Fibroblast of lung (primary cell): ENCODE results near the gene SEL1L2. TPM values are rescaled to one million over a fixed set of nuclear protein-coding genes. Genes with fewer than 3 reads are reported as not detected.

Experiments used
- DNase-seq, 2 donors: peaks; one replicate each; pipeline versions ENCODE4 v3.0.0 to v3.0.0-alpha.2; 2010; ENCODE audit warnings: low read depth in 2 of 2
- H2AFZ ChIP-seq: 2 replicates; pipeline ENCODE4 v1.5.1; 2012; ENCODE audit warnings: low read length, control low read depth, inconsistent platforms
- H3K27ac ChIP-seq: 2 replicates; pipeline ENCODE4 v1.5.1; 2011; ENCODE audit warnings: low read length, control low read depth; ENCODE audit not compliant: insufficient read depth
- H3K27me3 ChIP-seq: 2 replicates; pipeline ENCODE4 v1.5.1; 2011; ENCODE audit warnings: mild to moderate bottlenecking, low read length; ENCODE audit not compliant: control insufficient read depth, insufficient read depth
- H3K36me3 ChIP-seq: 2 replicates; pipeline ENCODE4 v1.5.1; 2011; ENCODE audit warnings: low read length; ENCODE audit not compliant: control insufficient read depth, insufficient read depth
- H3K4me1 ChIP-seq: 2 replicates; pipeline ENCODE4 v1.5.1; 2011; ENCODE audit warnings: low read length; ENCODE audit not compliant: control insufficient read depth, insufficient read depth; ENCODE audit errors: extremely low read depth
- H3K4me2 ChIP-seq: 2 replicates; pipeline ENCODE4 v1.5.1; 2011; ENCODE audit warnings: low read length, control low read depth; ENCODE audit not compliant: insufficient read depth; ENCODE audit errors: extremely low read depth
- H3K4me3 ChIP-seq, 4 experiments: fragments of 200-600 bp in 1 of 4; sonication (generic) in 1 of 4; replicated peaks in 1 of 4; 2 replicates each; pipeline ENCODE4 v1.5.1; 2011 to 2016; ENCODE audit warnings: low read length in 4 of 4, low read depth in 3 of 4, mild to moderate bottlenecking in 3 of 4, control low read depth in 2 of 4, inconsistent platforms in 1 of 4, mixed read lengths in 1 of 4; ENCODE audit not compliant: insufficient read depth in 1 of 4; ENCODE audit errors: control extremely low read depth in 1 of 4
- H3K79me2 ChIP-seq: 2 replicates; pipeline ENCODE4 v1.5.1; 2012; ENCODE audit warnings: mild to moderate bottlenecking, low read length, inconsistent platforms; ENCODE audit not compliant: control insufficient read depth, insufficient read depth
- H3K9ac ChIP-seq: 2 replicates; pipeline ENCODE4 v1.5.1; 2011; ENCODE audit warnings: mild to moderate bottlenecking, low read length, control low read depth; ENCODE audit not compliant: insufficient read depth
- H3K9me3 ChIP-seq: 2 replicates; pipeline ENCODE4 v1.5.1; 2012; ENCODE audit warnings: low read depth, low read length; ENCODE audit not compliant: control insufficient read depth, insufficient read depth
- H4K20me1 ChIP-seq: 2 replicates; pipeline ENCODE4 v1.5.1; 2011; ENCODE audit warnings: low read length; ENCODE audit not compliant: control insufficient read depth, insufficient read depth; ENCODE audit errors: extremely low read depth
- EZH2 ChIP-seq: IDR thresholded peaks from 2 replicates; pipeline ENCODE4 v1.5.1; 2012; ENCODE audit warnings: low read length, control low read depth, mild to moderate bottlenecking; ENCODE audit errors: missing control alignments
- polyA plus RNA-seq, 2 donors: library from polyadenylated mRNA; depleted of rRNA in 1 of 2; stranded (reverse) in 1 of 2; unstranded in 1 of 2; fragments of >200 nt; gene quantifications; 2 replicates each; pipeline ENCODE4 v1.2.1, GENCODE V29; 2011 to 2012; ENCODE audit warnings: missing spikeins in 1 of 2
- total RNA-seq: library from RNA; depleted of rRNA; stranded (reverse); fragments of >200 nt; gene quantifications from 2 replicates; pipeline ENCODE4 v1.2.1, GENCODE V29; 2014
- TF ChIP-seq, protein P1 (sequence below), 2 donors: IDR thresholded peaks in 1 of 2; conservative IDR thresholded peaks in 1 of 2; 1 replicate in 1 of 2; 2 replicates in 1 of 2; pipeline ENCODE4 v1.5.1; 2011 to 2012; ENCODE audit warnings: low read length in 2 of 2, control low read depth in 1 of 2, inconsistent platforms in 1 of 2, low read depth in 1 of 2, mild to moderate bottlenecking in 1 of 2

SEL1L2 gene
- total and polyA plus RNA-seq, 2 donors (not counting 1 experiment from before 2014, with no cell fraction given), result not detected

DNA sequence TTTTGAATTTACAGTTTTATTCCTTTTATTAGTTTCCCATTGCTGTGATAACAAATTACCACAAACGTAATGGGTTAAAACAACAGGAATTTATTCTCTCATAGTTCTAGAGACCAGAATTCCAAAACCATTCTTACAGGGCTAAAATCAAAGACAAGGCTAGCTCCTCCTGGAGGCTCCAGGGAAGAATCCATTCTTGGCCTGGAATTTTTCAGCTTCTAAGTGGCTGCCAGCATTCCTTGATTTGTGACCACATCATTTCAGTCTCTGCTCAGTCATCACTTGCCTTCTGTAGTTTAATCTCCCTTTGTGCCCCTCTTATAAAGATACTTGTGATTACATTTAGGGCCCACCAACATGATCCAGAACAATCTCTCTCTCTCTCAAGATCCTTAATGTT is 897 bp upstream of the SEL1L2 start:
- no peaks in the 10 kb centered on the region for H4K20me1 ChIP-seq
- no peaks in the 10 kb centered on the region for H3K9me3 ChIP-seq
- no peak overlapping the region for H2AFZ ChIP-seq
- H3K4me1 ChIP-seq, result no peaks in the 10 kb centered on the region
- no peak for DNase-seq
- no peaks in the 10 kb centered on the region for H3K27me3 ChIP-seq
- no peaks in the 10 kb centered on the region for H3K79me2 ChIP-seq
- no peak overlapping the region for H3K4me2 ChIP-seq
- H3K27ac ChIP-seq, result no peak overlapping the region
- H3K4me3 ChIP-seq, result no peak overlapping the region
- H3K36me3 ChIP-seq, result no peaks in the 10 kb centered on the region
- H3K9ac ChIP-seq, result no peak overlapping the region
- TF ChIP-seq, protein P1, sequence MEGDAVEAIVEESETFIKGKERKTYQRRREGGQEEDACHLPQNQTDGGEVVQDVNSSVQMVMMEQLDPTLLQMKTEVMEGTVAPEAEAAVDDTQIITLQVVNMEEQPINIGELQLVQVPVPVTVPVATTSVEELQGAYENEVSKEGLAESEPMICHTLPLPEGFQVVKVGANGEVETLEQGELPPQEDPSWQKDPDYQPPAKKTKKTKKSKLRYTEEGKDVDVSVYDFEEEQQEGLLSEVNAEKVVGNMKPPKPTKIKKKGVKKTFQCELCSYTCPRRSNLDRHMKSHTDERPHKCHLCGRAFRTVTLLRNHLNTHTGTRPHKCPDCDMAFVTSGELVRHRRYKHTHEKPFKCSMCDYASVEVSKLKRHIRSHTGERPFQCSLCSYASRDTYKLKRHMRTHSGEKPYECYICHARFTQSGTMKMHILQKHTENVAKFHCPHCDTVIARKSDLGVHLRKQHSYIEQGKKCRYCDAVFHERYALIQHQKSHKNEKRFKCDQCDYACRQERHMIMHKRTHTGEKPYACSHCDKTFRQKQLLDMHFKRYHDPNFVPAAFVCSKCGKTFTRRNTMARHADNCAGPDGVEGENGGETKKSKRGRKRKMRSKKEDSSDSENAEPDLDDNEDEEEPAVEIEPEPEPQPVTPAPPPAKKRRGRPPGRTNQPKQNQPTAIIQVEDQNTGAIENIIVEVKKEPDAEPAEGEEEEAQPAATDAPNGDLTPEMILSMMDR (conservative IDR thresholded peaks at IDR 0.05 in 1 of 2, IDR thresholded peaks at IDR 0.05 in 1 of 2; ENCODE audit: low read depth in 1 of 2, low read length in 2 of 2), result no peak
- TF ChIP-seq EZH2, result no peak

DNA sequence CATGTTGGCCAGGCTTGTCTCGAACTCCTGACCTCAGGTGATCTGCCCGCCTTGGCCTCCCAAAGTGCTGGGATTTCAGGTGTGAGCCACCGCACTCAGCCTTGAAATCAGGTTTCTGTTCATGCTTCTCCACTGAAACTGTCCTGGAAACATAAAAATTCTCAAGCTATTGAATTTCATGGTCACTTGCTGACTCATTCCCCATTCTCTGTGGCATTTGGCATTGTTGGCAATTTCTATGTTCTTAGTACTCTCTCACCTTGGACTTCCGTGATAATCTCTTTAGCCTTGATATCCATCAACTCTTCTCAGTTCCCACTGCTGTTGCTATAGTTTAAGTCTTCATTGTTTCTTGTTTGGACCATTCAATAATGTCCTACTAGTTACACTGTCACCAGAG is 6.2 kb downstream of the SEL1L2 start:
- no peak overlapping the region for H3K4me2 ChIP-seq
- no peak overlapping the region for H2AFZ ChIP-seq
- no peak overlapping the region for H3K27ac ChIP-seq
- H3K4me3 ChIP-seq, result no peak overlapping the region
- no peak for DNase-seq
- H3K27me3 ChIP-seq, result no peaks in the 10 kb centered on the region
- no peak overlapping the region for H3K9ac ChIP-seq
- H3K9me3 ChIP-seq, result no peaks in the 10 kb centered on the region
- TF ChIP-seq EZH2, result no peak
- H3K79me2 ChIP-seq, result no peaks in the 10 kb centered on the region
- no peaks in the 10 kb centered on the region for H4K20me1 ChIP-seq
- no peaks in the 10 kb centered on the region for H3K36me3 ChIP-seq
- H3K4me1 ChIP-seq, result no peaks in the 10 kb centered on the region

DNA sequence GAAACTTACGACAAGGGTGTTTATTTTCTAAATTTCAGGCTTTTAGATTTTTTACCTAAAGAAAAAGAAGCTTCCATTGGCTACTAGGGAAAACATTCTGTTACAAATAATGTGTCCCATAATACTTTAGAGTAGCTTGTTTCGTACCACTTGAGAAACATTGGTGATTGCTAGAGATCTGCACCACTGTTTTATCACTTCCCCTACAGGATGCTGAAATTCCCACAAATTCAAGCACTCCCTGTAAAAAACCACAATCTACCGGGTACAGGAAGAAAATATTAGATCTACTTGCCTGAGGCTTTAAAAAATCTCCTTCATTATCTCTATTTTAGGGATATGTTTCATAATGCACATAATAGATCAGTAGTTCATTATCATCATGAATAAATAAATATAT is 29.9 kb downstream of the SEL1L2 start:
- DNase-seq, result no peak
- Histone ChIP-seq H3K9ac (no peak overlapping the region), H3K36me3 (no peaks in the 10 kb centered on the region), H3K27me3 (no peaks in the 10 kb centered on the region), H3K4me2 (no peak overlapping the region), H3K27ac (no peak overlapping the region), H4K20me1 (no peaks in the 10 kb centered on the region), H3K79me2 (no peaks in the 10 kb centered on the region), H3K4me3 (no peak overlapping the region), H2AFZ (no peak overlapping the region), H3K9me3 (no peaks in the 10 kb centered on the region), H3K4me1 (no peaks in the 10 kb centered on the region)
- TF ChIP-seq, protein P1 (conservative IDR thresholded peaks at IDR 0.05 in 1 of 2, IDR thresholded peaks at IDR 0.05 in 1 of 2; ENCODE audit: low read depth in 1 of 2, low read length in 2 of 2), result no peak
- TF ChIP-seq EZH2, result no peak

DNA sequence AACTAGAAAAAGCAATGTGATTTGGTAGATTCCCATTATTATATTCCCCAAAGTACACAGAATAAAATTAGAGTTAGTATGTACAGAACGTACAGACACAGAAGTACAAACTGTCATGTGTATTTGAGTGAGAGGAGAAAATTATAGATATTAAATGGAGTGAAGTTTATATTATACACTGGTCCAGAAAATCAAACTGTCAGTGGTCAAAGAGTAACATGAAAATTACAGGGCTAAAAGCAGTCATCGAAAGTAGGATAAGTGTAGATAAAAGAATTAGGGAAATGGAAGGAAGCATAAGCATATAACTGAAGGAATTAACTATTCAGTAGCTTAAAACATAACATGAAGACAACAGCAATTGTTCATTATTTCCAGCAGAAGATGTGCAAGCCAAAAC is 30.3 kb downstream of the SEL1L2 start:
- no peak overlapping the region for H3K27ac ChIP-seq
- H3K9me3 ChIP-seq, result no peaks in the 10 kb centered on the region
- no peaks in the 10 kb centered on the region for H3K36me3 ChIP-seq
- no peak overlapping the region for H3K4me2 ChIP-seq
- H3K27me3 ChIP-seq, result no peaks in the 10 kb centered on the region
- no peak for DNase-seq
- H3K9ac ChIP-seq, result no peak overlapping the region
- H2AFZ ChIP-seq, result no peak overlapping the region
- no peak overlapping the region for H3K4me3 ChIP-seq
- no peaks in the 10 kb centered on the region for H3K79me2 ChIP-seq
- H4K20me1 ChIP-seq, result no peaks in the 10 kb centered on the region
- no peaks in the 10 kb centered on the region for H3K4me1 ChIP-seq
- TF ChIP-seq, protein P1 (conservative IDR thresholded peaks at IDR 0.05 in 1 of 2, IDR thresholded peaks at IDR 0.05 in 1 of 2; ENCODE audit: low read depth in 1 of 2, low read length in 2 of 2), result no peak
- TF ChIP-seq EZH2, result no peak
